ENCODE results near the gene EIF5B. TPM values are rescaled to one million over a fixed set of nuclear protein-coding genes. Genes with fewer than 3 reads are reported as not detected.

EIF5B gene
- 57.3 to 99.9 TPM (median 62.7 TPM) in 5 replicates for total RNA-seq (2022; extraction: Qiagen RNA extraction; ENCODE audit: low read depth)

GRCh38 chr2:99337113-99338028 is at the start of gene EIF5B:
Gene EIF5B, plus strand, starts transcription at chr2:99337389. Its CDS starts 166 bp downstream, at chr2:99337555.

GRCh38 chr2:99301097-99301496 is 36.1 kb upstream of the EIF5B start, which contains the start of gene LYG1:
Gene LYG1, minus strand, starts transcription at chr2:99301197. Its CDS starts 5,527 bp downstream, at chr2:99295670.

GRCh38 chr2:99335911-99336803 is 1.0 kb upstream of the EIF5B start, which contains the start of gene TXNDC9:
Gene TXNDC9, minus strand, starts transcription at chr2:99336333. Its CDS starts 3,123 bp downstream, at chr2:99333210.

Other genes with a start within 250 kb of the EIF5B start
- 0.39 to 0.99 TPM (median 0.53 TPM) in 5 replicates for gene C2orf15, start 195.7 kb upstream of the EIF5B start, total RNA-seq (2022; extraction: Qiagen RNA extraction; ENCODE audit: low read depth)
- 2.5 to 5.9 TPM (median 3.3 TPM) in 5 replicates for gene TSGA10, start 182.4 kb upstream of the EIF5B start, total RNA-seq (2022; extraction: Qiagen RNA extraction; ENCODE audit: low read depth)
- gene LIPT1, start 182.4 kb upstream of the EIF5B start, total RNA-seq (2022; extraction: Qiagen RNA extraction; ENCODE audit: low read depth): 3.0 to 4.5 TPM (median 3.5 TPM) in 5 replicates
- 22.9 to 36.0 TPM (median 23.5 TPM) in 5 replicates for gene MITD1, start 156.3 kb upstream of the EIF5B start, total RNA-seq (2022; extraction: Qiagen RNA extraction; ENCODE audit: low read depth)
- 30.5 to 62.2 TPM (median 32.4 TPM) in 5 replicates for gene MRPL30, start 156.2 kb upstream of the EIF5B start, total RNA-seq (2022; extraction: Qiagen RNA extraction; ENCODE audit: low read depth)
- gene LYG2, start 81.7 kb upstream of the EIF5B start, total RNA-seq (2022; extraction: Qiagen RNA extraction; ENCODE audit: low read depth): not detected in 5 replicates
- gene LYG1, start 36.2 kb upstream of the EIF5B start, total RNA-seq (2022; extraction: Qiagen RNA extraction; ENCODE audit: low read depth): 0.97 to 2.5 TPM (median 2.4 TPM) in 5 replicates
- gene TXNDC9, start 1.1 kb upstream of the EIF5B start, total RNA-seq (2022; extraction: Qiagen RNA extraction; ENCODE audit: low read depth): 35.2 to 73.3 TPM (median 39.8 TPM) in 5 replicates
- gene REV1, start 152.6 kb downstream of the EIF5B start, total RNA-seq (2022; extraction: Qiagen RNA extraction; ENCODE audit: low read depth): 7.6 to 14.5 TPM (median 12.3 TPM) in 5 replicates

Measured in A549 treated with ZK216348 at 1 μM for 4 hours (cell line).